HG03196 (cell line): ENCODE results near the gene GRID2IP.
"Not testable (repeated sequence)": the region's sequence is repeated elsewhere in the genome, so short reads cannot be mapped to it uniquely, and the experiment has no call there.

Experiments
- ATAC-seq: cut with Tn5 transposase; IDR thresholded peaks from one replicate; pipeline ENCODE4 v1.9.1; 2021; ENCODE audit not compliant: unreplicated experiment

GRID2IP gene

DNA sequence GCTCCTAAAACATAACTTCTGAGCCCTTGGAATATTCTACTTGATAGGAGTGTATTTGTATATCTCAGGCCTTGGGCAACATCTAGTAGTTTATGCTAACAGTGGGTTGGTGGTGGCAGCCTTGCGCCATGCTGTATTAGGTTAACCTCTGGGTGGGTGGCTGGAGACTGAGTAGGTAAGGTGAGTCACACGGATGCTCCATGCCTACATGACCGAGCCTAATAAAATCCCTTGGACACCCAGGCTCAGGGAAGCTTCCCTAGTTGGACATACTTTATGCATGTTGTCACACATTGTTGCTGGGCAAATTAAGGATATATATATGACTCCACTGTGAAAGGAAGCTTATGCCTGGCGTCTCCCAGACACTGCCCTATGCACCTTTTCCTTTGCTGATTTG is 97.5 kb downstream of the GRID2IP start:
- no peak for ATAC-seq

DNA sequence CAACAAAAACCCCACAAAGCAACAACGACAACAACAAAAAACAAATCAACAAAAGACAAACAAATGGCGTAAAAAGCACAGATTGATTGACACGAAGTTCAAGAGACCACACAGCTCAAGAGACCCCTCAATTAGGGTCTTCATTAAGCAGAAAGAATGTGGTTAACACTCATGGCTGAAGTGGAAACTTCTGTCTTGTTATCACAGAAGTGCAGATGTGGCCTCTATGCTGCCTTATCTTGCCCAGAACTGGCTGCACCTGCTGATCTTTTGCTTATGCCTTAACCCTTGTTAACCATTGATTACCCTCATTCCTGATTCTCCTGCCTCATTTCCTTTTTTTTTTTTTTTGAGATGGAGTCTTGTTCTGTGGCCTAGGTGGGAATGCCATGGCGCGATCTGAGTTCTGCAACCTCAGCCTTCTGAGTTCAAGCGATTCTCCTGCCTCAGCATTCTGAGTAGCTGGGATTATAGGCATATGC is 100.0 kb downstream of the GRID2IP start:
- ATAC-seq, result no peak

GRCh38 chr7:6450591-6450990 is 100.7 kb downstream of the GRID2IP start:
- not testable (repeated sequence) for ATAC-seq

- ATAC-seq, result not testable (repeated sequence)
Observed at GRCh38 chr7:6449884-6450283, 101.4 kb downstream of the GRID2IP start.

- ATAC-seq, result no peak
Observed at GRCh38 chr7:6448943-6449543, 102.2 kb downstream of the GRID2IP start.

DNA sequence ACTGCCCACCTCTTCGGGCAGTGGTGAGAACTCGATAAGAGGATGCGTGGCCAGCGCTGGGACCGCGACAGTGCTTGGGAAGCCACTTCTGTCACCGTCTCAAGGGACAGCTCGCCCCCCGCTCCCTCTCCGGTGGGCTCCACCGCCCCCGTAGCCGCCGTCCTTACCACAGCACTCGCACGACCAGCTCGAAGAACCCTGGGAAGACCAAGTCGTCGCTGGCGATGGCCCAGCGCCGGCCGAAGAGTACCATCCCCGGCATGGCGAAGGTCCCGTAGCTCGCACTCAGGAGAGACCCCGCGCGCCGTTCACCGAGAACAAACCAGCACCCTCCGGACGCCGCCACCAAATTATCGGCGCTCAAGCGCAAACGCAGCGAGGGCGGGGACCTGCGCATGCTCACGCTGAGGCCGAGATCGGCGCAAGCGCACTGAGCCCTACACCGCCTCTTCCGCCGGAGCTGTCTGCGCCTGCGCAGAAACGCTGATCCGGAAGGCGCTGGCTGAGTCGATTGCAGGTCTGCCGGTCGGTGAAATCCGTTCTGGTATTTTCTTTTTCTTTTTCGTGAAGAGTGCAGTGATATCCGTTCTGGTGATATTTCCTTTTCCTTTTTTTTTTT is 103.6 kb downstream of the GRID2IP start, which contains the start of gene DAGLB:
Gene DAGLB, minus strand, starts transcription at position 374 of the 619 bp plus-strand sequence. Its CDS starts 112 bp downstream, at position 262.
- ATAC-seq, result peak; percentile 71
